Motor neuron (in vitro differentiated cells): Measurements from ENCODE around the gene ACAD8. TPM values are rescaled to one million over a fixed set of nuclear protein-coding genes. Genes with fewer than 3 reads are reported as not detected.

Source experiments
- total RNA-seq, 8 experiments: library from RNA; unstranded; fragments of 300-600 nt; gene quantifications; 2 replicates each; pipeline versions ENCODE4 v1.2.3 to v1.2.4, GENCODE V29; 2022

The ACAD8 gene
- total RNA-seq, 8 experiments from 2014 or later: 21.4 to 45.0 (median 28.2) TPM

Other genes with a start within 250 kb of the ACAD8 start
- gene JAM3, start 184.5 kb upstream of the ACAD8 start, total RNA-seq: 100 to 1,000 TPM in 1 of 8 experiments, 10 to 100 TPM in 7; 34.1 to 141 (median 58.4) TPM
- gene NCAPD3, start 29.6 kb upstream of the ACAD8 start, total RNA-seq: 10 to 100 TPM in 7 of 8 experiments, 1 to 10 TPM in 1; 6.5 to 54.4 (median 12.1) TPM
- 10 to 100 TPM; 22.3 to 46.0 (median 37.0) TPM for gene VPS26B, start 28.9 kb upstream of the ACAD8 start, total RNA-seq
- 10 to 100 TPM; 45.7 to 97.0 (median 70.3) TPM for gene THYN1, start 216 bp upstream of the ACAD8 start, total RNA-seq
- gene GLB1L3, start 22.8 kb downstream of the ACAD8 start, total RNA-seq: 1 to 10 TPM in 3 of 8 experiments, under 1 TPM in 4, not detected in 1; 0.13 to 1.7 (median 1.00) TPM
- 10 to 100 TPM in 1 of 8 experiments, 1 to 10 TPM in 7; 1.8 to 13.6 (median 5.2) TPM for gene GLB1L2, start 78.4 kb downstream of the ACAD8 start, total RNA-seq
- 10 to 100 TPM in 5 of 8 experiments, 1 to 10 TPM in 1, under 1 TPM in 2; 0.18 to 23.9 (median 17.6) TPM for gene B3GAT1, start 158.7 kb downstream of the ACAD8 start, total RNA-seq